Fibroblast of skin of right quadriceps (primary cell): ENCODE data around the gene NANOS1.

ENCODE experiments used
- DNase-seq: peaks from one replicate; pipeline ENCODE4 v3.0.0-alpha.2; 2013

The NANOS1 gene, protein sequence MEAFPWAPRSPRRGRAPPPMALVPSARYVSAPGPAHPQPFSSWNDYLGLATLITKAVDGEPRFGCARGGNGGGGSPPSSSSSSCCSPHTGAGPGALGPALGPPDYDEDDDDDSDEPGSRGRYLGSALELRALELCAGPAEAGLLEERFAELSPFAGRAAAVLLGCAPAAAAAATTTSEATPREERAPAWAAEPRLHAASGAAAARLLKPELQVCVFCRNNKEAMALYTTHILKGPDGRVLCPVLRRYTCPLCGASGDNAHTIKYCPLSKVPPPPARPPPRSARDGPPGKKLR

DNA sequence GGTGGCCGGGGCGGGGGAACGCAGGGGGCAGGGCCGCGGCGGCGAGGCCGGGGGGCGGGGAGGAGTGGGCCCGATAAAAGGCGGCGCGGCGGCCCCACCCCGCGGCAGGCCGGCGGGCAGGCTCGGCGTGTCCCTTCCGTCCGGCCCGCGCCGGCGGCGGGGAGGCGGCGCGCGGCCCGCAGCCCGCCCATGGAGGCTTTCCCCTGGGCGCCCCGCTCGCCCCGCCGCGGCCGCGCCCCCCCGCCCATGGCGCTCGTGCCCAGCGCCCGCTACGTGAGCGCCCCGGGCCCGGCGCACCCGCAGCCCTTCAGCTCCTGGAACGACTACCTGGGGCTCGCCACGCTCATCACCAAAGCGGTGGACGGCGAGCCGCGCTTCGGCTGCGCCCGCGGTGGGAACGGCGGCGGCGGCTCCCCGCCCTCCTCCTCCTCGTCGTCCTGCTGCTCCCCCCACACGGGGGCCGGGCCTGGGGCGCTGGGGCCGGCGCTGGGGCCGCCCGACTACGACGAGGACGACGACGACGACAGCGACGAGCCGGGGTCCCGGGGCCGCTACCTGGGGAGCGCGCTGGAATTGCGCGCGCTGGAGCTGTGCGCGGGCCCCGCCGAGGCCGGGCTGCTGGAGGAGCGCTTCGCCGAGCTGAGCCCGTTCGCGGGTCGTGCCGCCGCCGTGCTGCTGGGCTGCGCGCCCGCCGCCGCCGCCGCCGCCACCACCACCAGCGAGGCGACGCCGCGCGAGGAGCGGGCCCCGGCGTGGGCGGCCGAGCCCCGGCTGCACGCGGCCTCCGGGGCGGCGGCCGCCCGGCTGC is at the start of gene NANOS1:
NANOS1 (plus strand) TSS at position 102 of the 808 bp plus-strand sequence; CDS start at position 190, 88 bp downstream.
- no peak for DNase-seq

DNA sequence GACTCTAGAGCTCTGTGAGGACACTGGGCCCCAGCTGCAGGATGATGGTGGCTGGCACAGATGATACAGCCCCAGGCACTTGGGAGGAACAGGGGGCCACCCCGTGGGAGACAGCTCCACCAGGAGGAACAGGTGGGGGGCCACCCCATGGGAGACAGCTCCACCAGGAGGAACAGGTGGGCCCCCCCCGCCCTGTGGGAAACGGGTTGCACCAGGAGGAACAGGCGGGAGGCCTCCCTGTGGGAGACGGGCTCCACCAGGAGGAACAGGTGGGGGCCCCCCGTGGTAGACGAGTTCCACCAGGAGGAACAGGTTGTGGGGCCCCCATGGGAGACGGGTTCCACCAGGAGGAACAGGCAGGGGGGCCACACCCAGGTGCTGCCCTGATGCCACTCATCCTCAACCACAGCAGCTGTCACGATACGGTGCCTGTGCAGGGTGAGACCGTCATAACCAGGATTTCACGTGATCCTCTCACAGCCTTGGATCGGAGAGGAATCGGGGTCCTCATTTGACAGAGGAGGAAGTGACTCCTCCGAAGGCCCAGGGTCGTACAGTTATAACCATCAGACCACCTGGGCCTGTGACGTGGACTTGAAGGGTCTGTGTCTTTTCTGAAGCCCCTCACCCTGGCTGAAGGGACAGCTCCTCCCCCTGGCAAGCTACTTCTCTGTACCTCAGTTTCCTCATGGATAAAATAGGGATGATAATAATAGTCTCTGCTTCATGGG is 49.2 kb upstream of the NANOS1 start:
- no peak for DNase-seq

DNA sequence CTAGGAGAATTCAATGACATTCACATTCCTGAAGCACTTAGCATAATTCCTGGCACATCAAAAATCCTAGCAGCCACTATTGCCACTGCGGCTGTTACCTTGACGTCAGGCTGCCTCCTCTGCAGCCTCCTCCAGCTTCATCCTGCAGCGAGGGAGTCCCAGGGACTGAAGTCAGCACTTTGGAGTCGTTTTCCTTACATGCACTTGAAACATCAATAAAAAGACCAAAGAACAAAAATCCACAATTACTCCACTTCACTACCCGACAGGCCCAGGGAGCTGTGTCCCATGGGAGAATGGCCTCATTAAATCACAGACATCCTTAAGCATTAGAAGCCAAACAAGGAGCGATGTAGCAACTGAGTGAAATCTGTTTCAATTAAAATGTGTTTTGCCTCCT is 48.6 kb upstream of the NANOS1 start:
- no peak for DNase-seq

DNA sequence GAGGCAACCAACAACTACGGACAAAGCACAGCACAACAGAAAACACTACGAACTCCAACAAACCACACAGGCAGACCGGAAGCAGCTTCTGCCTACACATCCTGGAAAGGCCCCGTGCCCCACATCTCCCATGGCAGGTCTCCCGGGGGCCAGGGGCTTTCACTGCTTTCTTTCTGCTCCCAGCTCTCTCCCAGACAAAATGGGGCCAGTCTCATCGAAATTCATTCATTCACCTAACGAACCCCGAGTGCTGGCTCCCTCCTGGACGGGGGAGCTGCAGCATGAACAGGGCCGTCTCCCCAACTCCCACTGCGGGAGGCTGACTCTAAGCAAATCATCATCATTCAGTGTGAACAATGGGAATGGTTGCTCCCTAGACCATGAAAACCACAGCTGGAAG is 47.6 kb upstream of the NANOS1 start:
- DNase-seq = no peak

DNA sequence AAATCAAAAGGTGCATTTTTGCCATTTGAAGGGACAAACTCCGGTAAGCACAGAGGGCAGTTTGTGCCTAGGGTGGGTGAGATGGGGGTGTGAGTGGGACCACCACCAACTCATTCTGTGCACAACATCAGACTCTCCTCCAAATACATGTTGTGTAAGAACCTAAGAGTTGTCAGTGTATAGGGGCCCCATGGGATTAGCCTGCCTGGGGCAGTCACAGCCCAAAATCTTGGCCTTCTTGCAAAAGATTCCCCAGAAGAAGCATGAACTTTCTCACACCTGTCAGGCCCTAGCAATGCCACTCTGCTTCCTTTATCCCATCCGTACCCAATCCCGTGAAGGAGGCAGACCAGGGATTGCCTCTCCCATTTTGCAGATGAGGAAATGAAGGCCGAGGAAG is 47.1 kb upstream of the NANOS1 start:
- no peak for DNase-seq

GRCh38 chr10:118983263-118983662 is 46.3 kb upstream of the NANOS1 start:
- DNase-seq = no peak

DNA sequence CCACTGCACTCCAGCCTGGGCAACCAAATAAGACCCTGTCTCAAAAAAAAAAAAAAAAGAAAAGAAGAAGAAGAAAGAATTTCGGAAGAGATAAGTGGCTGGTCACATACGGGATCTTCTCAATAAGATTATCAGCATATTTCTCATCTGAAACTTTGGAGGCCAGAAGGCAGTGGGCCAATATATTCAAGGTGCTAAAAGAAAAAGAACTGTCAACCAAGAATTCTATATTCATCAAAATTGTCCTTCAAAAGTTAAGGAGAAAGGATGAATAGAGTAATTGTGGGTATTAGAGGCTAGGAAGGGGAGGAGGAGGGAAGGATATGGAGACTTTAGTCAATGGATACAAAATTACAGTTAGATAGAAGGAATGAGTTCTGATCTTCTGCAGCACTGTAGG is 43.9 kb upstream of the NANOS1 start:
- DNase-seq = no peak

GRCh38 chr10:118986815-118987790 is 42.4 kb upstream of the NANOS1 start:
- no peak for DNase-seq

DNA sequence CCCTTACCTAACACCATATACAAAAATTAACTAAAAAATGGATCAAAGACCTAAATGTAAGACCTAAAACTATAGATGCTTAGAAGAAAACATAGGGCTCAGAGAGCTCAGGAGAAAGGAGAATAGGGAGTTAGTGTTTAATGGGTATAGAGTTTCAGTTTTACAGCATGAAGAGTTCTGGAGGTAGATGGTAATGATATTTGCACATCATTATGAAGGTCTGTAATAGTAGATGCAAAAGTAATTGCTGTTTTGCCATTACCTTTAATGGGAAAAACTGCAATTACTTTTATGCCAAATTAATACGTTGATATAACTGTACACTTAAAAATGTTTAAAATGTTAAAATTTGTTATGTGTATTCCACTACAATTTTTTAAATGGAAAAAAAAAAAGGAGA is 39.2 kb upstream of the NANOS1 start:
- no peak for DNase-seq

DNA sequence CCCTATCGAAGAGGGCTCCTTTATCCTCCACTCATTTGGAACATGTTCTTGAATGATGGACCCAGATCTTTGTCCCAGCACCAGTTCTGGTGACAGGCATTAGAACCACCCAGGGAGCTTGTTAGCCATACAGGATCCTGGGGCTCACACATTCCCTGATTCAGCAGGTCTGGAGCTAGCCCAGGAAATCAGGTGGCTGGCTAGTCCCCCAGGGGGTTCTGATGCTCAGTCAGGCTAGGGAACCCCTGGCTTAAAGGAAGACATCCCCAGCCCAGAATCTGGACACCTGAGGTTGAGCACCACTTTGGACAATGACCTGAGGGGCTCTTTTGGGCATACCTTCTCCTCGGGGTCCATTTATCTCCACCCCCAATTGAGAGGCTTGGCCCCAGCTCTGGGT is 37.0 kb upstream of the NANOS1 start:
- no peak for DNase-seq

GRCh38 chr10:118993214-118993613 is 36.3 kb upstream of the NANOS1 start:
- DNase-seq = no peak

DNA sequence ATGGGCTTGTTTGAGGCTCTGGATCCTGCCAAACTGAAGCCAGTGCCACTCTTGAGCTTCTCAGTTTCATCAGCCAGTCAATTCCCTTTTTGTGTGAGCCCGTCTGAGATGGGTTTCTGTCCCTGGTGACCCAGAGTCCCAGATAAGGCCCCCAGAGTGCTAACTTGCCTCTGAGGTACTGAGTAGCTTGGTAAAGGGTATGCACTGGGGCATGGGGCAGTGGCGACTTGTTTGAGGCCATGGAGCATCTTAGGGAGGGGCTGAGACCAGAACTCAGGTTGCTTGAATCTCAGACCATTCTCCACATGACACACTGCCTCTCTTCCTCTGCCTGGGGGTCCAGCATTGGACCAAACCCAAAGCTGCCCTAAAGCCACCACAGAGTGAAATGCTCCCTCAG is 35.2 kb upstream of the NANOS1 start:
- DNase-seq = no peak

GRCh38 chr10:118995739-118996138 is 33.8 kb upstream of the NANOS1 start:
- no peak for DNase-seq

DNA sequence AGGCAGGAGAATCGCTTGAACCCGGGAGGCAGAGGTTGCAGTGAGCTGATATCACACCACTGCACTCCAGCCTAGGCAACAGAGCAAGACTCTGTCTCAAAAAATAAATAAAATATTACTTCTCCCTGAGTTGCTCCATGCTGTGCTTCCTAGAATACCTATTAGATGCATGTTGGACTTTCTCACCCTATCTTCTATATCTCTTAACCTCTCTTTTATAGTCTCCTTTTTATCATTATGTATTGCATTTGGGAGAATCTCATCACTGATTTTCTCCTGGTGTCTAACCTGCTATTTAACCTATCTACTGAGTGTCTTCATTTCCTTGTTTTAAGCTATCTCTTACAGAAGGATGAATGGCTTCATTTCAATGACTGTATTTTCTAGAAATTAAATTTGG is 32.1 kb upstream of the NANOS1 start:
- no peak for DNase-seq

DNA sequence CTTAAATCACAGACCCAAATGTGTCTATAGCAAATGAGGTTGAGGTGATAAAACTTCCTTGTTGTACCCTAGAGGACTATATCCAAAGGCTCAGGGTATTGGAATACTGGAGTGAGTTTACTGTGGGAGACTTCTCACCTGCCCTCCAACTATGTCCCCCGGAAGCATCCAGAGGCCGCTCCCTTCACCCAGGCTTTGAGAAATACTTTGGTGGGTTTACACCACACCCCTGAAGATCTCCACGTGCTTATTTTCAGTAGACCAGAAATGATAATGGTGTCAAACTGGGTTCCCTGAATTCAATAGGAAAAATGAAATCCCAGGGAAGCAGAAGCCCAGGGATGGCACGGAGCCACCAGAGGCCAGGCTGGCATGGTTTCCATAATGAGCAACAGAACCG is 31.3 kb upstream of the NANOS1 start:
- DNase-seq = no peak

DNA sequence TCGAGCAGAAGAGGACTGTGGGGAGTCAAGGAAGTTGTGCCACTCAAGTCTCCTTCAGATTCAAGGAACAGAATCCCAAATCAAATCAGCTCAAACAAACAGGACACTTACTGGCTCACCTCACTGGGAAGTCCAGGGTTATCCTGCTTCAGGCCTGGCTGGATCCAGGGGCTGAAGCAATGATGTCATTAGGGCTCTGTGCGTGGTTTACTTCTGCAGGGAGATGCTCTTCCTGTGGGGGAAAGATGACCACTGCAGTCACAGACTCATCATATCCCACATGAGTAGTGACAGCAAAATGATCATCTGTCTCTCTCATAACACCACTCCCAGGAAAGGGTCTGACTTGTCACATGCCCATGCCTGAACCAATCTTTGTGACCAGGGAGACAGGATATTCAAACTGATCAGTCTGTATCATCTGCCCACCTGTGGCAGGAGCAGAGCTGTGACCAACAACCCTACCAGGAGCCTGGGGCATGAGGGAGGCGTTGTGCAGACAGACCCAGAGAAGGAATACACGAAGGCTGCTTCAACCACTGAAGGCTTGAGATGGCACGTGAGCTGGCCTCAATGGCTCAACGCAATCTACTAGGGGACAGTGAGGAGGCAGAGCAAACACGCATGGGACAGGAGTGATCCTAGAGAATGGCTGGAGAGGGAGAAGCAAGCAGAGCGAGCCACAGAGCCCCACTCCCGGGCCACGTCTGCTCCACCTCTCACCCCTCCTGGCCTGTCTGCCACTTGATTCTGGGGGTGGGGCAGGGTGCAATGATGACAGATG is 27.6 kb upstream of the NANOS1 start:
- no peak for DNase-seq

- DNase-seq = no peak
Measured at GRCh38 chr10:119003572-119004289, 25.8 kb upstream of the NANOS1 start.

DNA sequence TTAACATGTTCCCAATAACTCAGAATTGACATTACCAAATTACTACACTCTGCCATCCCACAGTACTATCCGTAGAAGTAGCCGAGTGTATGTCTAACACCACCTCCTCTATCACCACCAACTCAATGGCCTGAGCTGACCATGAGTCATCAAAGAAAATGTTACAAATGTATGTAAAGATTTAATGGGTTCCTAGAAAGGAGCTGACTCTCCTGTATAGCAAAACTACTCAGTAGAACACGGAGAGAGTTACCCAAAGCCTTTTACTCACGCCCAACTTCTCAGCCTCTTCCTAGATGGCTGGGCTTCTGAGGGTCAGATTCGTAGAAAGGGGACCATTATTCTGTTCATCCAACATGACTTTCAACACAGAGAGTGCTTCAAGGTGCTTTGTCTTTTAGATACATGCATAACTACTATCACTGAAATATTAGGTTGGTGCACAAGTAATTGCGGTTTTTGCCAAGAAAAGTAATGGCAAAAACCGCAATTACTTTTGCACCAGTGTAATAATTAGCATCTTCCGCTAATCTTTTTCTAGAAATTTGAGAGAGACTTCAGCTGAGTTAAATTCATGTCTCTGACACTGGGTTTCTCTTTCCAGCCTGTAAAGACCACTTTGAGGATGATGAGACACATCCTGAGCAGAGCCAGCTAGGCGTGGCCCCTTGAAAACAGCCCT is 24.0 kb upstream of the NANOS1 start:
- DNase-seq = no peak

GRCh38 chr10:119006451-119007210 is 22.9 kb upstream of the NANOS1 start:
- DNase-seq = peak; percentile 96

GRCh38 chr10:119007211-119007574 is 22.3 kb upstream of the NANOS1 start:
- no peak for DNase-seq
